HepG2 (cell line): ENCODE measurements around the gene ABCC1. TPM values are rescaled to one million over a fixed set of nuclear protein-coding genes. Genes with fewer than 3 reads are reported as not detected.

Experiments
- ATAC-seq: fragments of 200-7000 bp; cut with Tn5 transposase; 3 replicates; pipeline ENCODE4 v1.9.1; 2020; ENCODE audit warnings: mild to moderate bottlenecking, moderate library complexity
- BruUV-seq: library from RNA; stranded (reverse); fragments of 400-500 nt; replicated peaks from 2 replicates; lab custom pipeline; 2021; lab: Mats Ljungman, UMichigan
- CTCF ChIA-PET: fragments of 300-600 bp; formaldehyde crosslinking; extraction: SDS; loops from one replicate; lab custom pipeline; 2021; ENCODE audit warnings: low total read pairs, inconsistent platforms, low intra/inter-chr PET ratio; lab: Yijun Ruan, JAX
- POLR2A ChIA-PET: fragments of 350-600 bp; sonication (Branson Sonifier 250); formaldehyde crosslinking; loops from one replicate; lab custom pipeline; 2020; ENCODE audit warnings: antibody characterized with exemption, inconsistent platforms; lab: Yijun Ruan, JAX
- DNase-seq: peaks from one replicate; pipeline ENCODE4 v3.0.0-alpha.2; 2015; ENCODE audit warnings: low spot score
- FAIRE-seq: peaks from 3 replicates; lab custom pipeline; 2011; peaks lifted over from hg19 to GRCh38; lab: Jason Lieb, UNC
- H2AFZ ChIP-seq: one replicate; pipeline ENCODE4 v1.6.1; 2011; ENCODE audit warnings: low read length, inconsistent platforms
- H3K27ac ChIP-seq: fragments of 300-600 bp; 3 replicates; pipeline ENCODE4 v1.8.0; 2011; ENCODE audit warnings: mixed run types, mild to moderate bottlenecking, mixed read lengths, low read length, inconsistent platforms; ENCODE audit not compliant: insufficient read depth; ENCODE audit errors: extremely low read length
- H3K27me3 ChIP-seq, 2 experiments: fragments of 200-600 bp in 1 of 2; 2 replicates in 1 of 2; 3 replicates in 1 of 2; pipeline versions ENCODE4 v1.6.0 to v1.8.0; 2011; ENCODE audit warnings: low read length in 2 of 2, mild to moderate bottlenecking in 2 of 2, moderate library complexity in 2 of 2, inconsistent platforms in 1 of 2; ENCODE audit not compliant: insufficient read depth in 2 of 2, control insufficient read depth in 1 of 2
- H3K36me3 ChIP-seq, 2 experiments: fragments of 200-600 bp in 1 of 2; replicated peaks in 1 of 2; 2 replicates in 1 of 2; 3 replicates in 1 of 2; pipeline versions ENCODE4 v1.5.1 to v1.8.0; 2011; ENCODE audit warnings: low read length in 2 of 2, inconsistent platforms in 1 of 2; ENCODE audit not compliant: insufficient read depth in 2 of 2, control insufficient read depth in 1 of 2
- H3K4me1 ChIP-seq: 2 replicates; pipeline ENCODE4 v1.5.1; 2012; ENCODE audit warnings: low read length, inconsistent platforms; ENCODE audit not compliant: insufficient read depth
- H3K4me2 ChIP-seq: 2 replicates; pipeline ENCODE4 v1.6.0; 2011; ENCODE audit warnings: low read depth, low read length, inconsistent platforms
- H3K4me3 ChIP-seq, 3 experiments: fragments of 200-600 bp in 1 of 3; sonication (generic), shearing (Covaris generic) in 1 of 3; replicated peaks in 1 of 3; 2 replicates each; pipeline ENCODE4 v1.5.1; 2011 to 2016; ENCODE audit warnings: low read length in 3 of 3, inconsistent platforms in 2 of 3, low read depth in 2 of 3, mild to moderate bottlenecking in 2 of 3, control low read depth in 1 of 3, mixed read lengths in 1 of 3; ENCODE audit not compliant: insufficient read depth in 1 of 3
- H3K79me2 ChIP-seq: one replicate; pipeline ENCODE4 v1.6.1; 2011; ENCODE audit warnings: low read length, inconsistent platforms; ENCODE audit not compliant: insufficient read depth
- H3K9ac ChIP-seq: 2 replicates; pipeline ENCODE4 v1.6.0; 2011; ENCODE audit warnings: mild to moderate bottlenecking, low read depth, low read length, inconsistent platforms; ENCODE audit not compliant: insufficient read depth
- H3K9me3 ChIP-seq: 2 replicates; pipeline ENCODE4 v1.5.1; 2012; ENCODE audit warnings: mild to moderate bottlenecking, low read length
- H4K20me1 ChIP-seq: 2 replicates; pipeline ENCODE4 v1.6.0; 2011; ENCODE audit warnings: inconsistent platforms, mild to moderate bottlenecking, low read length, moderate library complexity; ENCODE audit not compliant: insufficient read depth
- ATF7 ChIP-seq, 2 experiments: fragments of 450-650 bp in 1 of 2; sonication (generic) in 1 of 2; formaldehyde crosslinking in 1 of 2; IDR thresholded peaks; 2 replicates each; pipeline versions ENCODE4 v1.4.0 to v1.6.1; 2016 to 2020; ENCODE audit warnings: antibody characterized with exemption in 1 of 2, mild to moderate bottlenecking in 1 of 2, missing genetic modification reagents in 1 of 2
- BRCA1 ChIP-seq: sonication (generic); formaldehyde crosslinking; IDR thresholded peaks from 2 replicates; pipeline ENCODE4 v1.4.0; 2020; ENCODE audit warnings: missing genetic modification reagents
- DZIP1 ChIP-seq: sonication (generic); formaldehyde crosslinking; IDR thresholded peaks from 2 replicates; pipeline ENCODE4 v1.5.0; 2020; ENCODE audit warnings: mild to moderate bottlenecking, missing genetic modification reagents
- IKZF4 ChIP-seq: sonication (generic); formaldehyde crosslinking; IDR thresholded peaks from 2 replicates; pipeline ENCODE4 v1.5.1; 2020; ENCODE audit warnings: borderline replicate concordance, mild to moderate bottlenecking, low read depth, missing genetic modification reagents; ENCODE audit errors: not compliant biosample characterization
- MLXIP ChIP-seq: sonication (generic); formaldehyde crosslinking; IDR thresholded peaks from 2 replicates; pipeline ENCODE4 v1.9.0; 2021; ENCODE audit warnings: missing genetic modification reagents, borderline replicate concordance
- SMC3 ChIP-seq: IDR thresholded peaks from 2 replicates; pipeline ENCODE4 v1.6.1; 2011; ENCODE audit warnings: low read length, improper control_type of control experiment
- SP4 ChIP-seq: sonication (generic); formaldehyde crosslinking; IDR thresholded peaks from 2 replicates; pipeline ENCODE4 v1.8.1; 2023; ENCODE audit warnings: mild to moderate bottlenecking, missing genetic modification reagents
- SPEN ChIP-seq: sonication (generic); formaldehyde crosslinking; IDR thresholded peaks from 2 replicates; pipeline ENCODE4 v1.5.1; 2020; ENCODE audit warnings: low read depth, mild to moderate bottlenecking, missing genetic modification reagents
- YEATS4 ChIP-seq: sonication (generic); formaldehyde crosslinking; IDR thresholded peaks from 2 replicates; pipeline ENCODE4 v1.4.0; 2020; ENCODE audit warnings: missing genetic modification reagents, borderline replicate concordance
- ZBTB10 ChIP-seq: sonication (generic); formaldehyde crosslinking; IDR thresholded peaks from 2 replicates; pipeline ENCODE4 v1.4.0; 2020; ENCODE audit warnings: missing genetic modification reagents, borderline replicate concordance
- ZBTB14 ChIP-seq: sonication (generic); formaldehyde crosslinking; IDR thresholded peaks from 2 replicates; pipeline ENCODE4 v1.4.0; 2020; ENCODE audit warnings: missing genetic modification reagents
- ZMYM2 ChIP-seq: sonication (generic); formaldehyde crosslinking; IDR thresholded peaks from 2 replicates; pipeline ENCODE4 v1.8.0; 2022; ENCODE audit warnings: mild to moderate bottlenecking, missing genetic modification reagents
- ZNF550 ChIP-seq: sonication (generic); formaldehyde crosslinking; IDR thresholded peaks from 2 replicates; pipeline ENCODE4 v1.4.0; 2020; ENCODE audit warnings: mild to moderate bottlenecking, missing genetic modification reagents, borderline replicate concordance
- ZNF607 ChIP-seq: sonication (generic); formaldehyde crosslinking; IDR thresholded peaks from 2 replicates; pipeline ENCODE4 v1.5.1; 2020; ENCODE audit warnings: missing genetic modification reagents, mild to moderate bottlenecking, borderline replicate concordance
- ZNF816 ChIP-seq: sonication (generic); formaldehyde crosslinking; IDR thresholded peaks from 2 replicates; pipeline ENCODE4 v1.8.0; 2022; ENCODE audit warnings: missing genetic modification reagents, mild to moderate bottlenecking, borderline replicate concordance
- WGBS: methylation state at CpG from one replicate; pipeline ENCODE4 v1.1.6; 2017; ENCODE audit warnings: low lambda C conversion rate; 5-methylcytosine and 5-hydroxymethylcytosine counted together
- in situ Hi-C: cut with HindIII; loops from 2 replicates; pipeline ENCODE4 v1.10.0; 2017; ENCODE audit warnings: low pct_unique_long_range_greater_than_20kb; ENCODE audit not compliant: extremely low pct_ligation_motif_present
- intact Hi-C: fragments of 100-400 bp; cut with micrococcal nuclease; formaldehyde crosslinking; loops from one replicate; pipeline ENCODE4 v1.10.0; 2022; ENCODE audit not compliant: unreplicated experiment
- polyA plus RNA-seq, 8 experiments: library from polyadenylated mRNA; depleted of rRNA in 3 of 8; stranded (reverse) in 7 of 8; unstranded in 1 of 8; fragments of >200 nt; fragmentation: Illumina TruSeq in 4 of 8; extraction: Trizol in 4 of 8; gene quantifications; 2 replicates each; pipeline versions ENCODE4 v1.2.1 to v1.2.3, GENCODE V29; 2011 to 2016; ENCODE audit warnings: low read depth in 4 of 8, missing spikeins in 1 of 8, mixed read lengths in 1 of 8; ENCODE audit not compliant: insufficient read depth in 1 of 8
- total RNA-seq, 5 experiments: library from RNA; depleted of rRNA; stranded (reverse); fragments of >200 nt; fragmentation: Illumina TruSeq; extraction: Trizol; gene quantifications; 2 replicates each; pipeline ENCODE4 v1.2.3, GENCODE V29; 2016; ENCODE audit warnings: low read depth in 1 of 5

The ABCC1 gene
- total and polyA plus RNA-seq, 2 of the 13 experiments (the other 11 are each of a cell fraction or from before 2014, with no cell fraction given) = 13.0 to 30.6 TPM

- no peak overlapping the region for H3K9ac ChIP-seq
- H4K20me1 ChIP-seq = no peaks in the 10 kb centered on the region
- no TSS peak for BruUV-seq
- H3K4me1 ChIP-seq = no peaks in the 10 kb centered on the region
- H2AFZ ChIP-seq = no peak overlapping the region
- H3K27me3 ChIP-seq = no peaks in the 10 kb centered on the region
- no peak overlapping the region for H3K4me2 ChIP-seq
- ChIA-PET CTCF (no interaction called here), POLR2A (no interaction called here)
- TF ChIP-seq ZNF816 (CRISPR knock-in tag) (no peak), ZMYM2 (CRISPR knock-in tag) (no peak), IKZF4 (CRISPR knock-in tag) (no peak), DZIP1 (CRISPR knock-in tag) (no peak), MLXIP (no peak), SMC3 (no peak), SP4 (no peak), ZBTB14 (CRISPR knock-in tag) (no peak), ZNF550 (CRISPR knock-in tag) (no peak), ATF7 (IDR thresholded peaks at IDR 0.05) (no peak), ATF7 (CRISPR knock-in tag; IDR thresholded peaks at IDR 0.05) (no peak), ZBTB10 (no peak), SPEN (CRISPR knock-in tag) (no peak), ZNF607 (CRISPR knock-in tag) (no peak), BRCA1 (CRISPR knock-in tag) (no peak), YEATS4 (CRISPR knock-in tag) (no peak)
- in situ Hi-C loops = no loop called here
- H3K79me2 ChIP-seq = no peaks in the 10 kb centered on the region
- H3K9me3 ChIP-seq = no peaks in the 10 kb centered on the region
- DNase-seq (no peak), FAIRE-seq (no peak), ATAC-seq (no peak)
- intact Hi-C loops = no loop called here
- peaks cover 38 to 73% of the 10 kb centered on the region in 2 experiments for H3K36me3 ChIP-seq
- H3K27ac ChIP-seq = no peak overlapping the region
- no peak overlapping the region for H3K4me3 ChIP-seq
- 97% methylated on average over 6 of the region's 6 CpGs for WGBS
These were observed 89.5 kb downstream of the ABCC1 start for GRCh38 chr16:16038950-16039349.
